ENCODE measurements around the gene SORCS2. TPM values are rescaled to one million over a fixed set of nuclear protein-coding genes. Genes with fewer than 3 reads are reported as not detected.

The SORCS2 gene
- total RNA-seq, 4 donors from 2014 or later: 0.48 to 1.8 (median 0.68) TPM; not detected in 1

- Histone ChIP-seq H3K9me3 (no peaks in the 10 kb centered on the region), H3K27me3 (peaks cover 4% of the 10 kb centered on the region), H3K27ac (no peak overlapping the region), H3K36me3 (no peaks in the 10 kb centered on the region), H3K4me1 (peaks cover 0 to 4% (median 0%) of the 10 kb centered on the region in 4 donors), H3K4me3 (no peak overlapping the region)
- no peak for DNase-seq
- in situ Hi-C loops (cut with MboI; ENCODE audit: low pct_ligation_motif_present in 1 of 4, low pct_unique_long_range_greater_than_20kb in 1 of 4, low sequenced_read_pairs in 3 of 4): no loop called here
- TF ChIP-seq POLR2AphosphoS5 (IDR thresholded peaks at IDR 0.05): no peak
- no peak for TF ChIP-seq POLR2A (IDR thresholded peaks at IDR 0.05)
- no peak for TF ChIP-seq EP300 (IDR thresholded peaks at IDR 0.05; ENCODE audit: low read depth)
- TF ChIP-seq CTCF (IDR thresholded peaks at IDR 0.05): no peak
- 60 to 66% methylated on average over 1 to 9 of the region's 9 CpGs for WGBS, 2 donors (ENCODE audit: low coverage in 1 of 2)
- intact Hi-C loops (cut with DNase I; ENCODE audit: low total_unique reads): no loop called here
Observed at GRCh38 chr4:7375427-7375826, 183.1 kb downstream of the SORCS2 start.

GRCh38 chr4:7377223-7377865 is 185.0 kb downstream of the SORCS2 start:
- no peak overlapping the region for H3K4me3 ChIP-seq
- in situ Hi-C loops (cut with MboI; ENCODE audit: low pct_ligation_motif_present in 1 of 4, low pct_unique_long_range_greater_than_20kb in 1 of 4, low sequenced_read_pairs in 3 of 4): no loop called here
- WGBS, 2 donors (ENCODE audit: low coverage in 1 of 2): 59 to 78% methylated on average over 8 to 15 of the region's 15 CpGs

GRCh38 chr4:7379186-7379585 is 186.8 kb downstream of the SORCS2 start:
- in situ Hi-C loops (cut with MboI; ENCODE audit: low pct_ligation_motif_present in 1 of 4, low pct_unique_long_range_greater_than_20kb in 1 of 4, low sequenced_read_pairs in 3 of 4): no loop called here
- no peak for DNase-seq
- TF ChIP-seq POLR2AphosphoS5 (IDR thresholded peaks at IDR 0.05) (no peak), EP300 (IDR thresholded peaks at IDR 0.05; ENCODE audit: low read depth) (no peak), POLR2A (IDR thresholded peaks at IDR 0.05) (no peak), CTCF (IDR thresholded peaks at IDR 0.05) (no peak)
- Histone ChIP-seq H3K27ac (no peak overlapping the region), H3K27me3 (peaks cover 4% of the 10 kb centered on the region), H3K4me3 (no peak overlapping the region), H3K4me1 (peaks cover 0 to 4% (median 0%) of the 10 kb centered on the region in 4 donors), H3K36me3 (no peaks in the 10 kb centered on the region), H3K9me3 (no peaks in the 10 kb centered on the region)
- intact Hi-C loops (cut with DNase I; ENCODE audit: low total_unique reads): no loop called here
- 87% methylated on average over 9 of the region's 9 CpGs; no CpG with 5 or more reads in 1 of the 2 donors for WGBS, 2 donors (ENCODE audit: low coverage in 1 of 2)

More at GRCh38 chr4:7377223-7377865, 185.0 kb downstream of the SORCS2 start:
- TF ChIP-seq EP300 (IDR thresholded peaks at IDR 0.05; ENCODE audit: low read depth): no peak
- TF ChIP-seq POLR2AphosphoS5 (IDR thresholded peaks at IDR 0.05): no peak
- TF ChIP-seq POLR2A (IDR thresholded peaks at IDR 0.05): no peak
- no peak for TF ChIP-seq CTCF (IDR thresholded peaks at IDR 0.05)
- peaks cover 4% of the 10 kb centered on the region for H3K27me3 ChIP-seq
- H3K36me3 ChIP-seq: no peaks in the 10 kb centered on the region
- H3K27ac ChIP-seq: no peak overlapping the region
- intact Hi-C loops (cut with DNase I; ENCODE audit: low total_unique reads): no loop called here
- H3K4me1 ChIP-seq: peaks cover 0 to 4% (median 0%) of the 10 kb centered on the region in 4 donors
- DNase-seq: no peak
- H3K9me3 ChIP-seq: no peaks in the 10 kb centered on the region

GRCh38 chr4:7379719-7380118 is 187.4 kb downstream of the SORCS2 start:
- in situ Hi-C loops (cut with MboI; ENCODE audit: low pct_ligation_motif_present in 1 of 4, low pct_unique_long_range_greater_than_20kb in 1 of 4, low sequenced_read_pairs in 3 of 4): no loop called here
- Histone ChIP-seq H3K36me3 (no peaks in the 10 kb centered on the region), H3K4me3 (no peak overlapping the region), H3K27me3 (peaks cover 4% of the 10 kb centered on the region), H3K9me3 (no peaks in the 10 kb centered on the region), H3K27ac (no peak overlapping the region), H3K4me1 (peaks cover 0 to 4% (median 0%) of the 10 kb centered on the region in 4 donors)
- TF ChIP-seq POLR2A (IDR thresholded peaks at IDR 0.05): no peak
- no peak for TF ChIP-seq POLR2AphosphoS5 (IDR thresholded peaks at IDR 0.05)
- TF ChIP-seq EP300 (IDR thresholded peaks at IDR 0.05; ENCODE audit: low read depth): no peak
- no peak for TF ChIP-seq CTCF (IDR thresholded peaks at IDR 0.05)
- DNase-seq: no peak
- intact Hi-C loops (cut with DNase I; ENCODE audit: low total_unique reads): no loop called here
- 72% methylated on average over 6 of the region's 6 CpGs; no CpG with 5 or more reads in 1 of the 2 donors for whole genome bisulfite sequencing, 2 donors (ENCODE audit: low coverage in 1 of 2)
